Measurements from ENCODE around the gene ASB15. TPM values are rescaled to one million over a fixed set of nuclear protein-coding genes. Genes with fewer than 3 reads are reported as not detected.

Gene ASB15
- total and polyA plus RNA-seq, 7 donors: not detected

- intact Hi-C loops (cut with DNase I): no loop called here
Observed at GRCh38 chr7:123600876-123601275, 745 bp upstream of the ASB15 start.

DNA sequence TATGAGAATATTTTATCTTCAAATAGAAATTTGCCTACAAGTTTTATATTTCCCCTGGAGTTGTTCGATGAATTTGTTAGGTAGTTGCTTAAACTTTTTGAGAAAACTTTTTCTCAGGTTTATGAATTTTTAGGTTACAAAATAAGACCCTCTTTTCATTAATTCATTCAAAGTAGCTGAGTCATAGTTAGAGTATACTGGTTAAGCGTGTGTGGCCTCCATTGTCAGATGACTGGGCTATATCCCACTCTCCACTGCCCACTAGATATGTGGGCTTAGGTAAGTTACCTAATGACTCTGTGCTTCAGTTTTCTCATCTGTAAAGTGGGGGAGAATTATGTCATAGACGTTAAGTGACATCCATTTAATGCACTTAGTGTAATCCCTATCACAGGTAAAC, 1.0 kb downstream of the ASB15 start:
- 81 to 82% methylated on average over 3 of the region's 3 CpGs for WGBS, 2 donors
- DNase-seq: no peak
- Histone ChIP-seq H3K9me3 (no peaks in the 10 kb centered on the region), H3K27ac (no peak overlapping the region), H3K36me3 (no peaks in the 10 kb centered on the region), H3K27me3 (no peaks in the 10 kb centered on the region), H3K4me3 (no peak overlapping the region), H3K4me1 (no peaks in the 10 kb centered on the region)
- no peak for TF ChIP-seq POLR2AphosphoS5 (IDR thresholded peaks at IDR 0.05)
- no peak for TF ChIP-seq CTCF (IDR thresholded peaks at IDR 0.05)
- no peak for TF ChIP-seq POLR2A (IDR thresholded peaks at IDR 0.05)
- TF ChIP-seq EP300 (IDR thresholded peaks at IDR 0.05): no peak
- intact Hi-C loops (cut with DNase I): no loop called here

More at GRCh38 chr7:123600876-123601275, 745 bp upstream of the ASB15 start:
- WGBS, 2 donors: 63 to 70% methylated on average over 3 of the region's 3 CpGs
- Histone ChIP-seq H3K36me3 (no peaks in the 10 kb centered on the region), H3K4me3 (no peak overlapping the region), H3K4me1 (no peaks in the 10 kb centered on the region), H3K27me3 (no peaks in the 10 kb centered on the region), H3K27ac (no peak overlapping the region), H3K9me3 (no peaks in the 10 kb centered on the region)
- no peak for TF ChIP-seq POLR2AphosphoS5 (IDR thresholded peaks at IDR 0.05)
- no peak for TF ChIP-seq CTCF (IDR thresholded peaks at IDR 0.05)
- no peak for TF ChIP-seq EP300 (IDR thresholded peaks at IDR 0.05)
- no peak for TF ChIP-seq POLR2A (IDR thresholded peaks at IDR 0.05)
- DNase-seq: no peak

- intact Hi-C loops (cut with DNase I): no loop called here
- DNase-seq: no peak
- TF ChIP-seq EP300 (IDR thresholded peaks at IDR 0.05) (no peak), CTCF (IDR thresholded peaks at IDR 0.05) (no peak), POLR2A (IDR thresholded peaks at IDR 0.05) (no peak), POLR2AphosphoS5 (IDR thresholded peaks at IDR 0.05) (no peak)
- H3K9me3 ChIP-seq: no peaks in the 10 kb centered on the region
- no peak overlapping the region for H3K4me3 ChIP-seq
- no peaks in the 10 kb centered on the region for H3K36me3 ChIP-seq
- no peak overlapping the region for H3K27ac ChIP-seq
- H3K4me1 ChIP-seq: no peaks in the 10 kb centered on the region
- H3K27me3 ChIP-seq: no peaks in the 10 kb centered on the region
- WGBS, 2 donors: 55 to 56% methylated on average over 3 of the region's 3 CpGs
Observed at GRCh38 chr7:123604739-123605138, 3.1 kb downstream of the ASB15 start.

GRCh38 chr7:123607423-123607975, 5.9 kb downstream of the ASB15 start:
- no peaks in the 10 kb centered on the region for H3K9me3 ChIP-seq
- no peaks in the 10 kb centered on the region for H3K4me1 ChIP-seq
- WGBS, 2 donors: 80 to 82% methylated on average over 4 of the region's 4 CpGs
- no peaks in the 10 kb centered on the region for H3K27me3 ChIP-seq
- no peak overlapping the region for H3K27ac ChIP-seq
- intact Hi-C loops (cut with DNase I): no loop called here
- DNase-seq: no peak
- H3K4me3 ChIP-seq: no peak overlapping the region
- TF ChIP-seq EP300 (IDR thresholded peaks at IDR 0.05) (no peak), POLR2A (IDR thresholded peaks at IDR 0.05) (no peak), POLR2AphosphoS5 (IDR thresholded peaks at IDR 0.05) (no peak), CTCF (IDR thresholded peaks at IDR 0.05) (no peak)
- H3K36me3 ChIP-seq: no peaks in the 10 kb centered on the region

Measured in sigmoid colon (tissue), 7 donors.